IMR-90 (cell line): ENCODE results near the gene HOXC10. TPM values are rescaled to one million over a fixed set of nuclear protein-coding genes. Genes with fewer than 3 reads are reported as not detected.

Experiments used
- ATAC-seq: fragments of 200-7000 bp; cut with Tn5 transposase; 2 replicates; pipeline ENCODE4 v1.9.1; 2020; ENCODE audit warnings: low read depth, mild to moderate bottlenecking, moderate library complexity
- BruUV-seq: library from RNA; stranded (reverse); fragments of 400-500 nt; replicated peaks from 2 replicates; lab custom pipeline; 2021; lab: Mats Ljungman, UMichigan
- CTCF ChIA-PET: fragments of 300-600 bp; formaldehyde crosslinking; extraction: SDS; loops from one replicate; lab custom pipeline; 2021; ENCODE audit warnings: antibody characterized with exemption; lab: Yijun Ruan, JAX
- POLR2A ChIA-PET: fragments of 300-600 bp; sonication (Branson Sonifier 250); formaldehyde crosslinking; loops from one replicate; lab custom pipeline; 2022; ENCODE audit warnings: antibody characterized with exemption; ENCODE audit not compliant: unreplicated experiment; lab: Charles Lee
- DNase-seq: peaks from one replicate; pipeline ENCODE4 v3.0.0; 2013
- H2AFZ ChIP-seq: replicated peaks from 2 replicates; pipeline ENCODE3; 2013; ENCODE audit warnings: low read length, mild to moderate bottlenecking; ENCODE audit not compliant: poor library complexity
- H2AK5ac ChIP-seq: 2 replicates; pipeline ENCODE4 v1.6.1; 2013; ENCODE audit warnings: low read depth, low read length, inconsistent platforms
- H2AK9ac ChIP-seq: replicated peaks from 2 replicates; pipeline ENCODE3; 2013; ENCODE audit warnings: mild to moderate bottlenecking, low read depth, low read length, moderate library complexity; ENCODE audit not compliant: poor library complexity
- H2BK120ac ChIP-seq: 2 replicates; pipeline ENCODE4 v1.6.1; 2013; ENCODE audit warnings: low read depth, low read length, inconsistent platforms
- H2BK15ac ChIP-seq: 3 replicates; pipeline ENCODE4 v1.6.1; 2013; ENCODE audit warnings: low read depth, low read length, inconsistent platforms
- H2BK20ac ChIP-seq: 2 replicates; pipeline ENCODE4 v1.6.1; 2013; ENCODE audit warnings: low read depth, mild to moderate bottlenecking, inconsistent platforms, low read length, moderate library complexity
- H2BK5ac ChIP-seq: 2 replicates; pipeline ENCODE4 v1.6.1; 2013; ENCODE audit warnings: mild to moderate bottlenecking, low read depth, low read length, inconsistent platforms; ENCODE audit not compliant: poor library complexity, severe bottlenecking
- H3K14ac ChIP-seq: replicated peaks from 2 replicates; pipeline ENCODE4 v1.6.1; 2013; ENCODE audit warnings: low read depth, low read length, inconsistent platforms
- H3K18ac ChIP-seq: 2 replicates; pipeline ENCODE4 v1.6.1; 2013; ENCODE audit warnings: low read depth, low read length, control low read depth
- H3K23ac ChIP-seq: 2 replicates; pipeline ENCODE4 v1.6.1; 2013; ENCODE audit warnings: low read depth, low read length, inconsistent platforms
- H3K27ac ChIP-seq: 2 replicates; pipeline ENCODE4 v1.5.1; 2013; ENCODE audit warnings: mild to moderate bottlenecking, control low read depth, low read length; ENCODE audit not compliant: insufficient read depth
- H3K27me3 ChIP-seq: 2 replicates; pipeline ENCODE4 v1.6.1; 2013; ENCODE audit warnings: low read length; ENCODE audit not compliant: control insufficient read depth, insufficient read depth
- H3K36me3 ChIP-seq: 2 replicates; pipeline ENCODE4 v1.6.1; 2013; ENCODE audit warnings: low read length, mixed read lengths; ENCODE audit not compliant: control insufficient read depth, insufficient read depth
- H3K4ac ChIP-seq: 2 replicates; pipeline ENCODE4 v1.6.1; 2013; ENCODE audit warnings: low read depth, low read length, inconsistent platforms
- H3K4me1 ChIP-seq: 2 replicates; pipeline ENCODE4 v1.6.1; 2013; ENCODE audit warnings: low read length, mixed read lengths; ENCODE audit not compliant: control insufficient read depth, insufficient read depth
- H3K4me2 ChIP-seq: 2 replicates; pipeline ENCODE4 v1.6.1; 2013; ENCODE audit warnings: low read depth, mild to moderate bottlenecking, control low read depth, low read length, moderate library complexity
- H3K4me3 ChIP-seq: 2 replicates; pipeline ENCODE4 v1.5.1; 2013; ENCODE audit warnings: low read depth, mild to moderate bottlenecking, control low read depth, low read length, moderate library complexity; ENCODE audit not compliant: insufficient read depth
- H3K56ac ChIP-seq: 2 replicates; pipeline ENCODE4 v1.6.1; 2013; ENCODE audit warnings: low read length, inconsistent platforms; ENCODE audit not compliant: insufficient read depth; ENCODE audit errors: extremely low read depth
- H3K79me1 ChIP-seq, 2 experiments: 2 replicates each; pipeline ENCODE4 v1.6.1; 2013; ENCODE audit warnings: low read length in 2 of 2, inconsistent platforms in 1 of 2, low read depth in 1 of 2
- H3K9ac ChIP-seq: 2 replicates; pipeline ENCODE4 v1.6.1; 2013; ENCODE audit warnings: low read depth, low read length, control low read depth
- H3K9me1 ChIP-seq: 2 replicates; pipeline ENCODE4 v1.6.1; 2013; ENCODE audit warnings: low read length, inconsistent platforms; ENCODE audit not compliant: insufficient read depth
- H3K9me3 ChIP-seq: 2 replicates; pipeline ENCODE4 v1.6.1; 2013; ENCODE audit warnings: low read length; ENCODE audit not compliant: control insufficient read depth, insufficient read depth
- H4K20me1 ChIP-seq: 2 replicates; pipeline ENCODE4 v1.6.1; 2013; ENCODE audit warnings: low read length, inconsistent platforms; ENCODE audit not compliant: insufficient read depth
- H4K5ac ChIP-seq: 2 replicates; pipeline ENCODE4 v1.6.1; 2013; ENCODE audit warnings: mild to moderate bottlenecking, low read depth, low read length, control low read depth
- H4K8ac ChIP-seq, 2 experiments: 2 replicates each; pipeline ENCODE4 v1.6.1; 2013; ENCODE audit warnings: low read depth in 2 of 2, low read length in 2 of 2, control low read depth in 1 of 2, inconsistent platforms in 1 of 2
- H4K91ac ChIP-seq: 2 replicates; pipeline ENCODE4 v1.6.1; 2013; ENCODE audit warnings: low read depth, low read length, inconsistent platforms; ENCODE audit not compliant: insufficient read depth
- BHLHE40 ChIP-seq: fragments of 150-350 bp; IDR thresholded peaks from 2 replicates; pipeline ENCODE4 v1.6.1; 2016; ENCODE audit warnings: mild to moderate bottlenecking, low read depth, low read length
- CEBPB ChIP-seq: IDR thresholded peaks from 2 replicates; pipeline ENCODE4 v1.6.1; 2012; ENCODE audit warnings: low read depth, low read length, improper control_type of control experiment
- CHD1 ChIP-seq: IDR thresholded peaks from 2 replicates; pipeline ENCODE4 v1.6.1; 2012; ENCODE audit warnings: low read depth, low read length, improper control_type of control experiment
- CTCF ChIP-seq: conservative IDR thresholded peaks from 2 replicates; pipeline ENCODE4 v1.5.1; 2012; ENCODE audit warnings: mild to moderate bottlenecking, low read depth, low read length, improper control_type of control experiment
- ELK1 ChIP-seq: fragments of 150-350 bp; IDR thresholded peaks from 2 replicates; pipeline ENCODE4 v1.6.1; 2016; ENCODE audit warnings: low read depth, mild to moderate bottlenecking, low read length, moderate library complexity, borderline replicate concordance
- FOS ChIP-seq: fragments of 150-350 bp; IDR thresholded peaks from 2 replicates; pipeline ENCODE4 v1.6.1; 2016; ENCODE audit warnings: low read depth, low read length
- MAFK ChIP-seq: IDR thresholded peaks from 2 replicates; pipeline ENCODE4 v1.6.1; 2012; ENCODE audit warnings: low read depth, low read length, improper control_type of control experiment
- MXI1 ChIP-seq: IDR thresholded peaks from 2 replicates; pipeline ENCODE4 v1.6.1; 2012; ENCODE audit warnings: low read depth, mild to moderate bottlenecking, low read length, moderate library complexity, borderline replicate concordance
- NFE2L2 ChIP-seq: fragments of 150-350 bp; IDR thresholded peaks from 2 replicates; pipeline ENCODE4 v1.6.1; 2016; ENCODE audit warnings: low read depth, mild to moderate bottlenecking, low read length
- POLR2A ChIP-seq: IDR thresholded peaks from 2 replicates; pipeline ENCODE4 v1.6.1; 2012; ENCODE audit warnings: mild to moderate bottlenecking, low read depth, low read length
- RAD21 ChIP-seq: IDR thresholded peaks from 2 replicates; pipeline ENCODE4 v1.6.1; 2012; ENCODE audit warnings: low read length, improper control_type of control experiment
- RCOR1 ChIP-seq: IDR thresholded peaks from 2 replicates; pipeline ENCODE4 v1.6.1; 2012; ENCODE audit warnings: mild to moderate bottlenecking, low read length, improper control_type of control experiment; ENCODE audit not compliant: insufficient replicate concordance
- RFX5 ChIP-seq: IDR thresholded peaks from 2 replicates; pipeline ENCODE4 v1.8.0; 2012; ENCODE audit warnings: low read depth, mild to moderate bottlenecking, low read length, moderate library complexity
- SMC3 ChIP-seq: fragments of 150-350 bp; IDR thresholded peaks from 2 replicates; pipeline ENCODE4 v1.6.1; 2016; ENCODE audit warnings: low read depth, mild to moderate bottlenecking, antibody characterized with exemption, low read length, moderate library complexity
- USF2 ChIP-seq: fragments of 150-350 bp; IDR thresholded peaks from 2 replicates; pipeline ENCODE4 v1.6.1; 2017; ENCODE audit warnings: mild to moderate bottlenecking, antibody characterized with exemption, low read length, low read depth
- WGBS, 2 experiments: methylation state at CpG; one replicate each; pipeline versions ENCODE4 v1.1.5 to v1.1.7; 2013; ENCODE audit warnings: missing lambda C conversion rate in 2 of 2; ENCODE audit not compliant: insufficient read length in 1 of 2; ENCODE audit errors: extremely low coverage in 2 of 2; 5-methylcytosine and 5-hydroxymethylcytosine counted together
- dilution Hi-C: fragments of 300-500 bp; cut with HindIII; formaldehyde crosslinking; loops from one replicate; pipeline ENCODE4 v1.14.3; 2018; ENCODE audit warnings: low sequenced_read_pairs; ENCODE audit not compliant: unreplicated experiment
- in situ Hi-C: fragments of 300-500 bp; cut with MboI; formaldehyde crosslinking; loops from 3 replicates; pipeline ENCODE4 v1.14.3; 2019; ENCODE audit warnings: low sequenced_read_pairs, inconsistent platforms, mixed read lengths
- intact Hi-C: fragments of 100-400 bp; cut with micrococcal nuclease; formaldehyde crosslinking; loops from 2 replicates; pipeline ENCODE4 v1.10.0; 2022
- polyA plus RNA-seq, 3 experiments: library from polyadenylated mRNA; depleted of rRNA; stranded (reverse); fragments of >200 nt; gene quantifications; 2 replicates each; pipeline ENCODE4 v1.2.3, GENCODE V29; 2012; ENCODE audit warnings: low replicate concordance in 1 of 3
- total RNA-seq: library from RNA; depleted of rRNA; stranded (reverse); fragments of >200 nt; gene quantifications from 2 replicates; pipeline ENCODE4 v1.2.3, GENCODE V29; 2012

The HOXC10 gene
- total and polyA plus RNA-seq, 2 of the 4 experiments (the other 2 are of a cell fraction), result 0.15 TPM; not detected in 1

- Histone ChIP-seq H4K20me1 (no peaks in the 10 kb centered on the region), H3K4ac (no peak overlapping the region), H2AK5ac (no peak overlapping the region), H3K18ac (no peak overlapping the region), H2BK5ac (no peak overlapping the region), H4K8ac (no peak overlapping the region), H3K9ac (no peak overlapping the region), H2BK20ac (no peak overlapping the region), H3K4me1 (no peaks in the 10 kb centered on the region), H3K56ac (no peak overlapping the region), H3K27me3 (peaks cover 93% of the 10 kb centered on the region), H3K4me3 (no peak overlapping the region), H2BK120ac (no peak overlapping the region), H4K5ac (no peak overlapping the region), H3K23ac (no peak overlapping the region), H3K36me3 (no peaks in the 10 kb centered on the region), H3K27ac (no peak overlapping the region), H2AK9ac (no peak overlapping the region), H3K4me2 (no peak overlapping the region), H3K9me1 (no peaks in the 10 kb centered on the region), H3K9me3 (peaks cover 4% of the 10 kb centered on the region), H2BK15ac (no peak overlapping the region), H2AFZ (no peak overlapping the region), H3K79me1 (no peaks in the 10 kb centered on the region), H3K14ac (no peak overlapping the region), H4K91ac (no peak overlapping the region)
- POLR2A ChIA-PET, result no interaction called here
- no peak for ATAC-seq
- 9% methylated on average over 18 of the region's 30 CpGs; no CpG with 5 or more reads in 1 of the 2 experiments for WGBS, 2 experiments
- no TSS peak for BruUV-seq
- no peak for DNase-seq
- in situ Hi-C loops, result no loop called here
- dilution Hi-C loops, result no loop called here
- intact Hi-C loops, result no loop called here
- CTCF ChIA-PET, result no interaction called here
- no peak for TF ChIP-seq MAFK
- no peak for TF ChIP-seq NFE2L2
- no peak for TF ChIP-seq RFX5
- no peak for TF ChIP-seq CEBPB
- no peak for TF ChIP-seq CTCF
- no peak for TF ChIP-seq FOS
- TF ChIP-seq USF2, result no peak
- no peak for TF ChIP-seq ELK1
- TF ChIP-seq BHLHE40, result no peak
- no peak for TF ChIP-seq MXI1
- TF ChIP-seq RAD21, result no peak
- no peak for TF ChIP-seq SMC3
- TF ChIP-seq CHD1, result no peak
- TF ChIP-seq POLR2A, result no peak
- no peak for TF ChIP-seq RCOR1
Measured at GRCh38 chr12:53981634-53982565, 3.0 kb upstream of the HOXC10 start.
